Effector memory CD4-positive, alpha-beta T cell (primary cell): ENCODE data around the gene MYOM1.
"Not testable (repeated sequence)": the region's sequence is repeated elsewhere in the genome, so short reads cannot be mapped to it uniquely, and the experiment has no call there.

Experiments
- DNase-seq, 3 donors: peaks; one replicate each; pipeline ENCODE4 v3.0.0-alpha.2; 2020
- H3K27ac ChIP-seq: 2 replicates; pipeline ENCODE4 v1.7.0; 2013; ENCODE audit warnings: mild to moderate bottlenecking, low read length, moderate library complexity; ENCODE audit not compliant: insufficient read depth, poor library complexity, severe bottlenecking
- H3K27me3 ChIP-seq: replicated peaks from 2 replicates; pipeline ENCODE4 v1.7.0; 2013; ENCODE audit warnings: mild to moderate bottlenecking, low read length; ENCODE audit not compliant: insufficient read depth, control insufficient read depth, poor library complexity, severe bottlenecking
- H3K36me3 ChIP-seq: 2 replicates; pipeline ENCODE4 v1.7.0; 2013; ENCODE audit warnings: mild to moderate bottlenecking, low read length, moderate library complexity; ENCODE audit not compliant: control insufficient read depth, insufficient read depth
- H3K4me1 ChIP-seq: 2 replicates; pipeline ENCODE4 v1.7.0; 2013; ENCODE audit warnings: low read length, mild to moderate bottlenecking; ENCODE audit not compliant: control insufficient read depth, insufficient read depth, poor library complexity, severe bottlenecking
- H3K4me3 ChIP-seq: 2 replicates; pipeline ENCODE4 v1.7.0; 2013; ENCODE audit warnings: low read length, low read depth, mild to moderate bottlenecking; ENCODE audit not compliant: insufficient read depth, poor library complexity, severe bottlenecking
- H3K9me3 ChIP-seq: 2 replicates; pipeline ENCODE4 v1.7.0; 2013; ENCODE audit warnings: mild to moderate bottlenecking, low read length, moderate library complexity; ENCODE audit not compliant: control insufficient read depth

MYOM1 gene

DNA sequence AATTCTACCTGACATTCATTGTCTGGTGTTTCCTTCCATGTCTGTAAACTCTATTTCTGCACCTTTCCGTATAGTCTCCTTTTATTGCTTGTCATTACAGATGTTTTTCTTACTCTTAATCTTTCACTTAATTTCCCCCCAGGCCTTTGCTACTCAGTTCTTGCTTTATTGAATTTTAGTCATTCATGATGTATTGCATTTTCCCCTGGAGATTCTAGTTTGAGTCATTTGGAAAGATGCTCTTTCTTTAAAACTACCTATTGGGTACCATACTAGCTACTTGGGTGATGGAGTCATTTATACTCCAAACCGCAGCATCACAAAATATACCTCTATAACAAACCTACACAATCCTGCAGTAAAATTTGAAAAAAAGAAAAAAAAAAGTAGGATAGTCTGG is 179.6 kb downstream of the MYOM1 start:
- Histone ChIP-seq H3K4me3 (no peak overlapping the region), H3K36me3 (no peaks in the 10 kb centered on the region), H3K27me3 (no peaks in the 10 kb centered on the region), H3K9me3 (no peaks in the 10 kb centered on the region), H3K4me1 (no peaks in the 10 kb centered on the region), H3K27ac (no peak overlapping the region)
- no peak for DNase-seq

DNA sequence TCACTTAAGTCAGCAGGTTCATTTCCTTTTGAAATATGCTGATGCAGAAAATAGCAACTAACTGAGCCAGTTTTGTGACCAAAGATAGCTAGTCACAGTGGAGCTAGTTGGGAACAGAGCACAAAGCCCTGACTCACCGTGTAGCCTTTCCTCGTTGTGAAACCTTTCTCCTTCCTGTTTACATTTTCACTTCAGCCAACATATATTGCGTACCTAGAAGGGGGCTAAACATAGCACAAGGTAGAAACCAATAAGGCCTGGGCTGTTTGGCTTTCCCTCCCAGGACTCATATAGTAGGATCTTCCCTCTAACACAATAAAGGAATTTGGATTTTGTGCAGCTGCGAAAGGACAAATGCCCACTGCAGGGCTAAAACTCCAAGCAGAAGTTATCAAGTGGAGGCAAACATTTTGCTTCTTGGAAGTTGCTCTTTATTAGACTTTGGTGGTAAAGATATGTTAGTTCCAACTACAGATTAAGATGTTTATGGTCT is 182.3 kb downstream of the MYOM1 start:
- DNase-seq = no peak
- H3K27me3 ChIP-seq = no peaks in the 10 kb centered on the region
- no peak overlapping the region for H3K27ac ChIP-seq
- H3K36me3 ChIP-seq = no peaks in the 10 kb centered on the region
- no peaks in the 10 kb centered on the region for H3K4me1 ChIP-seq
- no peak overlapping the region for H3K4me3 ChIP-seq
- no peaks in the 10 kb centered on the region for H3K9me3 ChIP-seq

DNA sequence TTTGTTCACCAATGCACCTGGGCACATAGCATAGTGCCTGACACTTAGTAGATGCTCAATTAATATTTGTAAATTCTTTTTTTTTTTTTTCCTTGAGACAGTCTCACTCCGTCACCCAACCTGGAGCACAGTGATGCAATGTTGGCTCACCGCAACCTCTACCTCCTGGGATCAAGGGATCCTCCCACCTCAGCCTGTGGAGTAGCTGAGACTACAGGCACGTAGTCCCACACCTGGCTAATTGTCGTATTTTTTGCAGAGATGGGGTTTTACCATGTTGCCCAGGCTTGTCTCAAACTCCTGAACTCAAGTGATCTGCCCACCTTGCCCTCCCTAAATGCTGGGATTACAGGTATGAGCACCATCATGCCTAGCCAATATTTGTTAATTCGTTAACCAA is 183.7 kb downstream of the MYOM1 start:
- DNase-seq = no peak
- Histone ChIP-seq H3K9me3 (no peaks in the 10 kb centered on the region), H3K27me3 (no peaks in the 10 kb centered on the region), H3K4me3 (no peak overlapping the region), H3K4me1 (no peaks in the 10 kb centered on the region), H3K27ac (no peak overlapping the region), H3K36me3 (no peaks in the 10 kb centered on the region)

DNA sequence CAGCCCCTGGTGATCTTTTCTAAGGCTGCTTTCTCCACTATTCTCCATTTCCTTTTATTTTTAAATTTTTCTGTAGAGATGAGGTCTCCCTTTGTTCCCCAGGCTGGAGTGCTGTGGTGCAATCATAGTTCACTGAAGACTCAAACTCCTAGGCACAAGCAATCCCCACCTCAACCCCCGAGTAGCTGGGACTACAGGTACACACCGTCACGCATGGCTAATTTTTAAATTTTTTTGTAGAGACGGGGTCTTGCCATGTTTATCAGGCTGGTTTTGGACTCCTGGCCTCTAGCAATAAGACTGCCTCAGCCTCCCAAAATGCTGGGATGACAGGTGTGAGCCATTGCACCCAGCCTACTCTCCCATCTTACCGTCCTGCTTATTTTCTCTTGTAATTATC is 184.1 kb downstream of the MYOM1 start:
- no peaks in the 10 kb centered on the region for H3K27me3 ChIP-seq
- no peak for DNase-seq
- no peak overlapping the region for H3K27ac ChIP-seq
- no peaks in the 10 kb centered on the region for H3K36me3 ChIP-seq
- no peak overlapping the region for H3K4me3 ChIP-seq
- no peaks in the 10 kb centered on the region for H3K9me3 ChIP-seq
- H3K4me1 ChIP-seq = no peaks in the 10 kb centered on the region

DNA sequence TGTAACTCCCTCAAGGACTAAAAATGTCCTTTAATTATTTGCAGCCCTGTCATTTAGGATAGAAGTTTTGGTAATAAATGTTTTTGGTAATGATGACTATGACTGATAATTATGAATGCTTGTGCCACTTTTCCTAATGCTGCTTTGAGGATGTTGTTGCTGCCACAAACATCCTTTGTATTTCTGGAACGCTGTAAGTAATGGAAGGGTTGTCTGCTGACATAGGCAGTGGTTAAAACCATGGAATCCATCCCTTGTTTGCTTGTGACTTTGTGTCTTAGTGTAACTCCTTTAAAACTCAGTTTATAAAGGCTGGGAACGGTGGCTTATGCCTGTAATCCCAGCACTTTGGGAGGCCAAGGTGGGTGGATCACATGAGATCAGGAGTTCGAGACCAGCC is 187.0 kb downstream of the MYOM1 start:
- Histone ChIP-seq H3K27me3 (no peaks in the 10 kb centered on the region), H3K4me1 (no peaks in the 10 kb centered on the region), H3K4me3 (no peak overlapping the region), H3K27ac (no peak overlapping the region), H3K9me3 (no peaks in the 10 kb centered on the region), H3K36me3 (no peaks in the 10 kb centered on the region)
- no peak for DNase-seq

DNA sequence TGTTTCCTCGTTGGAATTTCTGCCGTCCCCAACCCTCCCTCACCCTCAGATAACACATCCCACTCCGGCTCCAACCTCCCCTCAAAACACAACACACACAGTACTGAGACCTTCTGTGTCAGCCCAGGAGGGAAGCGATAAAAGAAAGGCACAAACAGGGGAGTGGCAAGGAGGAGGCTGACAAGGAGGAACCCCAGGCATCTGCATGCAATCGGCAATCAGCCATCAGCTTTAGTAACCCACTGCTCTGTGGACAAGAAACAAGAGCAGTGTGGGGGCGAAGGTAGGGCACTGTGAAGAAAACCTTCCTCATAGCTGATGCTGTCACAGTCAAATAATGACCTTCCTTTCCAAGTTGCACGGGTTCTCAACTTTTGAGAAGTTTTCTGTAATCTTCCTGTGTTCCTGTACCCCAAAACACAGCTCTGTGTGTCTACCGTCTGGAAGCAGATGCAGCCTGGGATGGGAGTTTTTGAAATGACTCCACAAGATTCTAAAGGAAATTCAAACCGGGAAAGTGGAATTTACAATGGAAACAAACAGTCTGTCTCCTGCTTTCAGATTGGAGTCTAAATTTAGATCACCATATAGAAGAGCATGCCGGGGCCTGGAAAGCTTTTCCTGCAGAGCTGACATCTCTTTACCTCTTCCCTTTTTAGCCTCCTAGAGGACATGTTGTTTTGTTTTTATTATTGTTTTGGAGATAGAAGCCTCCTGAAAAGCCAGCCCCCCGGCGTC is 190.4 kb downstream of the MYOM1 start:
- Histone ChIP-seq H3K36me3 (no peaks in the 10 kb centered on the region), H3K27me3 (no peaks in the 10 kb centered on the region), H3K4me3 (no peak overlapping the region), H3K9me3 (no peaks in the 10 kb centered on the region), H3K27ac (no peak overlapping the region), H3K4me1 (no peaks in the 10 kb centered on the region)
- DNase-seq = no peak

DNA sequence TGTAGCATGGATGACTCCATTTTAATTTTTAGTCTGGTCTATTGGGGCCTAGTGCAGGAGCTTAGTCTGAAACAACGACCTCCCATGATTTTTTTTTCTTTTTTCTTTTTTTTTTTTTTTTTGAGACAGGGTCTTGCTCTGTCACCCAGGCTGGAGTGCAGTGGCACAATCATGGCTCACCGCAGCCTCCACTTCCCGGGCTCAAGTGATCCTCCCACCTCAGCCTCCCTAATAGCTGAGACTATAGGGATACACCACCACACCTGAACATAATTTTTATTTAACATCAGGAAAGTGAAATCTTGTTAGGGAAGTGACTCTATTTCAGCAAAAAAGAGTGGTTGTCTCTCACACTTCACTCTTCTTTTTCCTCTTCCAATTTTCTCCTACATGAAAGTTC is 191.7 kb downstream of the MYOM1 start:
- not testable (repeated sequence) for H3K4me1 ChIP-seq, H3K27ac ChIP-seq, H3K36me3 ChIP-seq, H3K4me3 ChIP-seq, H3K27me3 ChIP-seq, DNase-seq, H3K9me3 ChIP-seq

DNA sequence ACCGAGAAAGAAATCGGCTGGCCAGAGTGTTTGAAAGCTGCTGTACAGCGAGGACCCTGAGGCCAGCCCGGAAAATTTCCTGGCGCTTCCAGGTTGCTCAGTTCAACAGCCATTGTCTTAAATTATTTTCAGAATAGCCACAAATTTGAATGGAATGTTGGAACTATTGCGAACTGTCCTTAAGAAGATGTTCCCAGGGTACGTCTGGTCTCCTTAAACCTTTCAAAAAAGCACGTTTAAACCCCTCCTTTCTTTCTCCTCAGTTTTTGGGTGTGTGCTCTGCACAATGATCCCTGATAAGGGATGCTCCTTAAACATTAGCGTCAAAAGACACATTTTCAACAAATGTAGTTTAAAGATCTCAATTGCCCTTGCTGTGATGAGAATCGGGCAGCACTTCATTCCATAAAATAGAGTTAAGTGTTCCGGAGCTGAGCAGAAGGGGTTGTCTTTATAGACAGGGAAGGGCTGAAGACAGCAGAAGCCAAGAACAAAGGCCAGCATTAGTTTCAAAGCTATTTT is 192.3 kb downstream of the MYOM1 start:
- no peaks in the 10 kb centered on the region for H3K4me1 ChIP-seq
- H3K36me3 ChIP-seq = no peaks in the 10 kb centered on the region
- DNase-seq = no peak
- no peaks in the 10 kb centered on the region for H3K9me3 ChIP-seq
- no peak overlapping the region for H3K4me3 ChIP-seq
- H3K27ac ChIP-seq = no peak overlapping the region
- no peaks in the 10 kb centered on the region for H3K27me3 ChIP-seq

DNA sequence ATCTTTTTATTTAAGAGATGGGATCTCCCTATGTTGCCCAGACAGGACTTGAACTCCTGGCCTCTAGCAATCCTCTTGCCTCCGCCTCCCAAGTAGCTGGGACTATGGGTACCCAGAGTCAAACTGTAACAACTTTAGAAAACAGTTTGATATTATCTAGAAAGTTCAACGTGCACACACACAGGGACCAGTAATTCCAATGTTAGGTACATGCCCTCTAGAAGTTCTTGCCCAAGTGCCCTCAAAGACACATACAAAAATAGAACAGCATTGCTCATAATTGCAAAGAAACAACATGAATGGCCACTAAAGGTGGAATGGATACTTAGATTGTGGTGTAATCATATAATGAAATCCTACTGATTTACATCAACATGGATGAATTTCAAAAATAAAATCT is 194.2 kb downstream of the MYOM1 start:
- Histone ChIP-seq H3K36me3 (no peaks in the 10 kb centered on the region), H3K27ac (no peak overlapping the region), H3K9me3 (no peaks in the 10 kb centered on the region), H3K27me3 (no peaks in the 10 kb centered on the region), H3K4me1 (no peaks in the 10 kb centered on the region), H3K4me3 (no peak overlapping the region)
- no peak for DNase-seq

DNA sequence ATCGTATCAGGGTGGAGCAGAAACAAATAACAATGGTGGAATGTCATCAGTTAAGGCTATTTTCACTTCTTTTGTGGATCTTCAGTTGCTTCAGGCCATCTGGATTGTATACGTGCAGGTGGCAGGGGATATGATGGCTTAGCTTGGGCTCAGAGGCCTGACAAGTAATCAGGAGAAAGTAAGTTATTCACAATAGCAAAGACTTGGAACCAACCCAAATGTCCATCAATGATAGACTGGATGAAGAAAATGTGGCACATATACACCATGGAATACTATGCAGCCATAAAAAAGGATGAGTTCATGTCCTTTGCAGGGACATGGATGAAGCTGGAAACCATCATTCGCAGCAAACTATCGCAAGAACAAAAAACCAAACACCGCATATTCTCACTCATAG is 196.2 kb downstream of the MYOM1 start:
- H3K4me1 ChIP-seq, H3K9me3 ChIP-seq, H3K36me3 ChIP-seq, H3K27ac ChIP-seq, H3K4me3 ChIP-seq, H3K27me3 ChIP-seq, DNase-seq: not testable (repeated sequence)
